ENCODE measurements around the gene MEIOC. TPM values are rescaled to one million over a fixed set of nuclear protein-coding genes. Genes with fewer than 3 reads are reported as not detected.
"Not testable (repeated sequence)": the region's sequence is repeated elsewhere in the genome, so short reads cannot be mapped to it uniquely, and the experiment has no call there.

The MEIOC gene
- total RNA-seq, 1 experiment from 2014 or later: not detected

- H2AFZ ChIP-seq: no peak overlapping the region
- no peak overlapping the region for H3K27ac ChIP-seq
- no peaks in the 10 kb centered on the region for H3K4me1 ChIP-seq (replicated peaks; ENCODE audit: insufficient read depth)
- no peaks in the 10 kb centered on the region for H3K79me2 ChIP-seq (ENCODE audit: low read depth)
- POLR2A ChIA-PET (ENCODE audit: unreplicated experiment): no interaction called here
- no peaks in the 10 kb centered on the region for H3K9me2 ChIP-seq (ENCODE audit: insufficient read depth)
- no peaks in the 10 kb centered on the region for H4K20me1 ChIP-seq (ENCODE audit: insufficient read depth)
- intact Hi-C loops (cut with micrococcal nuclease; ENCODE audit: unreplicated experiment): no loop called here
- DNase-seq: no peak
- H3K4me2 ChIP-seq: no peak overlapping the region
- H3K9me3 ChIP-seq (ENCODE audit: insufficient read depth, low read depth): no peaks in the 10 kb centered on the region
- H3K36me3 ChIP-seq (ENCODE audit: low read depth): no peaks in the 10 kb centered on the region
- no TSS peak for BruUV-seq (replicated peaks)
- TF ChIP-seq, protein P1, sequence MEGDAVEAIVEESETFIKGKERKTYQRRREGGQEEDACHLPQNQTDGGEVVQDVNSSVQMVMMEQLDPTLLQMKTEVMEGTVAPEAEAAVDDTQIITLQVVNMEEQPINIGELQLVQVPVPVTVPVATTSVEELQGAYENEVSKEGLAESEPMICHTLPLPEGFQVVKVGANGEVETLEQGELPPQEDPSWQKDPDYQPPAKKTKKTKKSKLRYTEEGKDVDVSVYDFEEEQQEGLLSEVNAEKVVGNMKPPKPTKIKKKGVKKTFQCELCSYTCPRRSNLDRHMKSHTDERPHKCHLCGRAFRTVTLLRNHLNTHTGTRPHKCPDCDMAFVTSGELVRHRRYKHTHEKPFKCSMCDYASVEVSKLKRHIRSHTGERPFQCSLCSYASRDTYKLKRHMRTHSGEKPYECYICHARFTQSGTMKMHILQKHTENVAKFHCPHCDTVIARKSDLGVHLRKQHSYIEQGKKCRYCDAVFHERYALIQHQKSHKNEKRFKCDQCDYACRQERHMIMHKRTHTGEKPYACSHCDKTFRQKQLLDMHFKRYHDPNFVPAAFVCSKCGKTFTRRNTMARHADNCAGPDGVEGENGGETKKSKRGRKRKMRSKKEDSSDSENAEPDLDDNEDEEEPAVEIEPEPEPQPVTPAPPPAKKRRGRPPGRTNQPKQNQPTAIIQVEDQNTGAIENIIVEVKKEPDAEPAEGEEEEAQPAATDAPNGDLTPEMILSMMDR (conservative IDR thresholded peaks at IDR 0.05): no peak
- TF ChIP-seq EZH2 (IDR thresholded peaks at IDR 0.05; ENCODE audit: low read depth): no peak
- CTCF ChIA-PET: no interaction called here
- no peaks in the 10 kb centered on the region for H3K27me3 ChIP-seq (ENCODE audit: insufficient read depth, low read depth)
- no peaks in the 10 kb centered on the region for H3F3A ChIP-seq (ENCODE audit: insufficient read depth, low read depth)
- no peak overlapping the region for H3K4me3 ChIP-seq
Observed at GRCh38 chr17:44614862-44615261, 41.4 kb upstream of the MEIOC start.

DNA sequence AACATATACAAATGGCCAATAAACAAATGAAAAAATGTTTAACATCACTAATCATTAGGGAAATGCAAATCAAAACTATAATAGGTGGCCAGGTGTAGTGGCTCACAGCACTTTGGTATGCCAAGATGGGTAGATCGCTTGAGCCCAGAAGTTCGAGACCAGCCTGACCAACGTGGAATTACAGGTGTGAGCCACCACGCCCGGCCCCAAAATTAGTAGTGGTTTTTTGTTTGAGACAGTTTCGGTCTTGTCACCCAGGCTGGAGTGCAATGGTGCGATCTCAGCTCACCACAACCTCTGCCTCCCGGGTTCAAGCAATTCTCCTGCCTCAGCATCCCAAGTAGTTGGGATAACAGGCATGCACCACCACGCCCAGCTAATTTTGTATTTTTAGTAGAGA is 37.6 kb upstream of the MEIOC start:
- intact Hi-C loops (cut with micrococcal nuclease; ENCODE audit: unreplicated experiment); BruUV-seq (replicated peaks); H2AFZ ChIP-seq; H3F3A ChIP-seq (ENCODE audit: insufficient read depth, low read depth); H3K79me2 ChIP-seq (ENCODE audit: low read depth); H3K36me3 ChIP-seq (ENCODE audit: low read depth); DNase-seq; H4K20me1 ChIP-seq (ENCODE audit: insufficient read depth); H3K4me2 ChIP-seq; H3K27ac ChIP-seq; H3K27me3 ChIP-seq (ENCODE audit: insufficient read depth, low read depth); H3K4me1 ChIP-seq (replicated peaks; ENCODE audit: insufficient read depth); H3K4me3 ChIP-seq; CTCF ChIA-PET; H3K9me3 ChIP-seq (ENCODE audit: insufficient read depth, low read depth); H3K9me2 ChIP-seq (ENCODE audit: insufficient read depth); POLR2A ChIA-PET (ENCODE audit: unreplicated experiment): not testable (repeated sequence)

DNA sequence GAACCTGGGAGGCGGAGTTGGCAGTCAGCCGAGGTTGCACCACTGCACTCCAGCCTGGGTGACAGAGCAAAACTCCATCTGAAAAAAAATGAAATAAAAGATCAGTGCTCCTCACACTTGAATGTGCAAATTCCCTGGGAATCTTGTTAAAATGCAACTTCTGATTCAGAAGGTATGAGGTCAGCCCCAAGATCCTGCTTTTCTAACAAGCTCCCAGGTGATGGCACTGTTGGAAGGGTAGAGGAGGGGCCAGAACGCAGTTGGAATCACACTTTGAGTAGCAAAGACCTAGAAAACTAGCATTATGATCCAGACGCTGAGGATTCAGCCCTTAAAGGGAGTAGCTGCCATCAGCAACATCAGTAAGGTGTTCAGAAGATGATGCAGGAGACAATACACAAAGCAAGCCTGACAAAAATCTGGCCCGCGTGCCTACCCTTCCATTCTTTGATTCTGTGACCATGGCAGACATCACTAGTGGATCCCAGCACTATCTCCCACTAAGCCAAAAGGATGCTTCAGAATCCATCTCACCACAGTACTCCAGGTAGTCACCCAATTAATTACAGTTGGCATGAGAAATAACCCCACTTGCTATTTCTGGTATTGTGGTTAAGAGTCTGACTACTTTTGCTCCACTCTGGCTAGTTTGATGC is 33.1 kb upstream of the MEIOC start:
- Histone ChIP-seq H3K4me3 (no peak overlapping the region), H3K27me3 (ENCODE audit: insufficient read depth, low read depth) (no peaks in the 10 kb centered on the region), H3K4me2 (no peak overlapping the region), H3K4me1 (replicated peaks; ENCODE audit: insufficient read depth) (no peaks in the 10 kb centered on the region), H3F3A (ENCODE audit: insufficient read depth, low read depth) (no peaks in the 10 kb centered on the region), H3K36me3 (ENCODE audit: low read depth) (no peaks in the 10 kb centered on the region), H3K9me3 (ENCODE audit: insufficient read depth, low read depth) (no peaks in the 10 kb centered on the region), H3K9me2 (ENCODE audit: insufficient read depth) (no peaks in the 10 kb centered on the region), H4K20me1 (ENCODE audit: insufficient read depth) (no peaks in the 10 kb centered on the region), H3K27ac (no peak overlapping the region), H2AFZ (no peak overlapping the region), H3K79me2 (ENCODE audit: low read depth) (no peaks in the 10 kb centered on the region)
- intact Hi-C loops (cut with micrococcal nuclease; ENCODE audit: unreplicated experiment): loop anchor here (5.0 kb wide), 1 partner anchor 86 kb away; no protein-coding TSS in a partner anchor
- POLR2A ChIA-PET (ENCODE audit: unreplicated experiment): interaction anchor here (0.6 to 0.7 kb wide), 2 partner anchors 412 to 715 kb away, joined by 3 to 5 read pairs; no protein-coding TSS in a partner anchor
- DNase-seq: no peak
- TF ChIP-seq EZH2 (IDR thresholded peaks at IDR 0.05; ENCODE audit: low read depth): no peak
- TF ChIP-seq, protein P1 (conservative IDR thresholded peaks at IDR 0.05): no peak; the same call in 1 of the 2 replicates
- BruUV-seq (replicated peaks): no TSS peak
- CTCF ChIA-PET: no interaction called here

Data from PC-9 (cell line).